GM19328 (cell line): ENCODE measurements around the gene TGFBR3L.
"Not testable (repeated sequence)": the region's sequence is repeated elsewhere in the genome, so short reads cannot be mapped to it uniquely, and the experiment has no call there.

ENCODE experiments used
- ATAC-seq: cut with Tn5 transposase; IDR thresholded peaks from one replicate; pipeline ENCODE4 v1.9.1; 2021; ENCODE audit warnings: mild to moderate bottlenecking, moderate library complexity; ENCODE audit not compliant: unreplicated experiment

TGFBR3L gene

DNA sequence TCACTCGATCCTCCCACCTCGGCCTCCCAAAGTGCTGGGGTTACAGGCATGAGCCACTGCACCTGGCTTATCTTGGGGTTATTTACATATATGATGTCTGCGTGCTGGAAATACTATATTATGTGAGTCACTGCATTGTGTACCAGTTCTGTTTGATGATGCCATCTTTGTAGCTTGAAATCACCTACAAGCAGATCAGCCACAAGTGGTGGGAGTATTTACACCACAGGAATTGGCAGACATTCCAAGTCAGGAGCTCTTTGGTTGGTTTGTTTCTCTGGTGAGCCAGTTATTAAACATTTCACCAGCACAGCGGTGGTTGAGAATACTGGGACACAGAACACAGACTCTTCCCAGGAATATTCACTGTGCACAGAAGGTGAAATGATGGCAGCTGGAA lies 33.3 kb downstream of the TGFBR3L start:
- no peak for ATAC-seq

DNA sequence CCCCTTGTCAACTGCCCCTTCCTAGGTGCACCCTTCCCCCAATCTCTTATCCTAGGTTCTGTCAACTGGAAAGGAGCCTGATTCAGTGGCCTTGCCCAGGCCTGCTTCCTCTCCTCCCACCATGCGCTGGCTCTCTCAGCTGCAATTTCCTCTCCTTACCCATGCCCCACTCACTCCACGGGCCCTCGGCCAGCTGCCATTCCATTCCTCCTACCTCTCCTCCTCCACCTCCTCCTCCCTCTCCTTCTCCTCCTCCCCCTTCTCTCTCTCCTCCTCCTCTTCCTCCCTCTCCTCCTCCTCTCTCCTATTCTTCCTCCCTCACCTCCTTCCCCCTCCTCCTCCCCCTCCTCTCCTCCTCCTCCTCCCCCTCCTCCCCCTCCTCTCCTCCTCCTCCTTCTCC lies 38.4 kb downstream of the TGFBR3L start:
- no peak for ATAC-seq

DNA sequence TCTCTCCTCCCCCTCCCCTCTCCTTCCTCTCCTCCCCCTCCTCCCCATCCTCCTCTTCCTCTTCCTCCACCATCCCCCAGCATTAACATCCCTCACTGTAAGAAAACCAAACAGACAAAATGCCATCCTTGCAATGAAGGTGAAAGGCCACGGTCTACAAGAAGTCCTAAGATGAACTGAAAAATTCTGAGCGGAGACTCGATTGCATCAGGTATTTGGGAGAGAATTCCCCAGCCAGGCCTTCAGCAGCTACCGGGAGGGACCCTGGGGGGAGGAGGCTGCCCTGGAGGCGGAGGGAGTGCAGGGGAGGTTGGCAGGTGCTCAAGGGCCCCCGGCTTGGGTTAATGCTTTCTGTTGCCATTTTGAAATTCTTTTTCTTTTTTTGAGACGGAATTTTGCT lies 38.9 kb downstream of the TGFBR3L start:
- no peak for ATAC-seq

DNA sequence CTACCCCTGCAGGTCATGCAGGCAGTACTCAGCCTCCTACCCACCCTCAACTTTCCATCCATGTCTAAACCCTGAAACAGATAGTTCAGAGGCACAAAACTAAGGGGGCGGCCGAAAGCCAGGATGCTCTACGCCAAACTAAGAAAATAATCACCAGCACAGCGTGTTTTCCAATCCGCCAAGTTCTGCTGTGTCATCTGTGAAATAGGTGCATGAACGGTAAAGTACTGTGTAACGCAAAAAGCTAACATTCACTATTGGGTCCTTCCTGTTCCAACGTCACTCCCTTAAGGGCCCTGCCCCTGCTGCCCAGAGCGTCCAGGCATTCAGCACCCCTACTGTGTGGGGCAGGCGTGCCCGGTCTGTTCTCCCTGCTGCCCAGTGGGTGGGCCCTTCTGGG lies 41.1 kb downstream of the TGFBR3L start:
- ATAC-seq, result no peak

DNA sequence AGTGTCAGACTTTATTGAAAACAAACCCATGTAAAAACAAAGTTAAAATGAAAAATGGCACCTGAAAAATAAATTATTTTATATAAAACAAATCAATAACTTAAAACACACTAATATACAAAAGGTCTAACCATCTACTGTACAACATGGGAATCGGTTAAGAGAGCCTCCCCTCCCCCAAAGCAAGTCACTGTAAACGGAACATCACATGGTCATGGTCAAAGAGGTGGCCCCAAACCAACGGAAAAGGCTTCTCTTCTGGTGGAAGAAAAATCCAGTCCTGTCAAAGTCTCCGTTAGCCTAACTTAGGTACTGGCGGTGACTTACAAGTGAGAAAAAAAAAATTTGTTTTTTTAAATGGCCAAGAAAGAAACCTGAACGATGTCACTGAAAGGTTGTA lies 44.6 kb downstream of the TGFBR3L start:
- ATAC-seq, result no peak

DNA sequence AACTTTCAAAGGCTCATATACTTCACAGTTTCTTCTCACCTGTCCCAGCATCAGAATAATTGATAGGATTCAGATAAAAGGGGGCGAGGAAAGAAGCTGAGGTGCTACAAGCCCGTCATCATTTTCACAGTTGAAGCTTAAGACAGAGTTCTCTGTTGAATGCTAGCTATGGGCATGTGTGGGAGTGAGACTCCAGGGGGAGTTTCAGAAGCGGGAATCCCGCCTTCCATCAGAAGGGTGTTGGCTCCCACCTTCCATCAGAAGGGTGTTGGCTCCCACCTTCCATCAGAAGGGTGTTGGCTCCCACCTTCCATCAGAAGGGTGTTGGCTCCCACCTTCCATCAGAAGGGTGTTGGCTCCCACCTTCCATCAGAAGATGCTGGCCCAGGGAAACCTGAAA lies 46.5 kb downstream of the TGFBR3L start:
- not testable (repeated sequence) for ATAC-seq

DNA sequence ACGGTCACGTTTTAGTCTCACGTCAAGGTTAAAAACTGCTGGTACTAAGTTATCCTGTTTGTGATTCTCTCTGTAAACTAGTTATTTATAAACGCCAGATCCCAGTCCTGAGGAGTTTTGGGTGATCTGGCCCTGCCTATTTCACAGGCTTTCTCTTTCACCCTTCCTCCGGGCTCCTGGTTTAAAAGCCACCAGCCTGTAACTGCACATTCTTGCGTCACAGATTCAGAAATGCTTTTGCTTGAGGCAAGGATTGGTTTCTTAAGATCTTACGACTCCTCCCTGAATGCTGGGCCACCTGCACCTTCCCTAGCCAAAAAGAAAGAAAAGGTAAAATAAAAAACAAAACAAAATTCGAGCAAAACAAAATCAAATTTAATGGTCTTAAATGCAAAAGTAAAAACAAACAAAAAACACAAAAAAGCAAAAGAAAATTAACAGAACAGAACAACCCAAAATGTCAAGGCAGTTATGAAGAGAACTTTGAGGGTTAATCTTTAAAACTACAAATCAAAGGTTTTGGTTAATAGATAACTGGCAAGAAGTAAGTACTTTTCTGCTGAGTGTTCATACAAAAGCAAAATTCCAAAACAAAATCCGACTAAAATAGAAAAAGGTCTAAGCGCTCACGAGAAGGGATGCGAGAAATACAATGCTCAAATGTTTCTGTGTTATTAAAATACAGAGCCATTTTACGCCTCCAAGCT lies 47.4 kb downstream of the TGFBR3L start:
- ATAC-seq, result no peak

DNA sequence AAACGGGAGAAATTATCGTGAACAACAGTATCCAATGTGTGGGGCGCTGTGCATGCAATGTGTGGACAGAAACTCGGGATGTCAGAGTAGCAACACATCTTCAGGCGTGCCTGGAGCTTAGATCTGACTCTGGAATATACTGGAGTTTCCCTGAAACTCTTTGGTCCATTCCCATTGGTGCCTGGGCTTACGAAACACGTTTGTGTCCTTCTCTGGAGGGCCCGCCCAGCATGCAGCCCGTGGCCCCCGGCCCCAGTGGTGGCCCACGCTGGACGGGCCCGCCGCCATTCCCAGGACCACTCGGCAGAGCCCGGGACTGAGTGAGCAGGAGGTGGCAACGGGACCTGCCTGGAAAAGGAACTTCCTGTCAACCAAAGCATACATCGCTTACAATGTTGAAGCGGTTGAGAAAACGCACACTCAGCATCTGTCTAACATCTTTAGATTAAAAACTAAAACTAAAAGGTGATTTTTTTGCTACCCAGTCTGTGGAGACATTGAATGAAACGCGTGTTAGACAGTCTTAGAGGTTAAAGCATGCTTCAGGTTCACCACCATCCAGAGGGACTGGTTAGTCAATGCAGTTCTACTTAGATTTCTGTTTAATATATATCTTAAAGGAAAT lies 48.1 kb downstream of the TGFBR3L start:
- no peak for ATAC-seq

DNA sequence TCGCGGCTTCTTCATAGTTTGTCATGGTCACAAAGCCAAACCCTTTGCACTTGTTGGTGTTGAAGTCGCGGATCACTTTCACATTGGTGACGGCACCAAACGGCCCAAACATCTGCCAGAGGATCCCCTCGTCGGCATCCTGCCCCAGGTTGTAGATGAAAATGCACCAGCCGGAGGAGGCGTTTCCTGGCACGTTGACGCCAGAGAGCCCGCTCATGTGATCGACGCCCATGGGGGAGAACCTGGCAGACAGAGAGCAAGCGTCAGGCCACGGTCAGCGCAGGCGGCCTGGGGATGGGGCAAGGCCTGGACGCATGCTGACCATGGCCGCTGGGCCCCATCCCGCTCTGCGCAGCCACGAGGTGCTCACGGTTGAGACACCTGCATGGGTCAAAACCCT lies 48.9 kb downstream of the TGFBR3L start:
- ATAC-seq, result no peak

DNA sequence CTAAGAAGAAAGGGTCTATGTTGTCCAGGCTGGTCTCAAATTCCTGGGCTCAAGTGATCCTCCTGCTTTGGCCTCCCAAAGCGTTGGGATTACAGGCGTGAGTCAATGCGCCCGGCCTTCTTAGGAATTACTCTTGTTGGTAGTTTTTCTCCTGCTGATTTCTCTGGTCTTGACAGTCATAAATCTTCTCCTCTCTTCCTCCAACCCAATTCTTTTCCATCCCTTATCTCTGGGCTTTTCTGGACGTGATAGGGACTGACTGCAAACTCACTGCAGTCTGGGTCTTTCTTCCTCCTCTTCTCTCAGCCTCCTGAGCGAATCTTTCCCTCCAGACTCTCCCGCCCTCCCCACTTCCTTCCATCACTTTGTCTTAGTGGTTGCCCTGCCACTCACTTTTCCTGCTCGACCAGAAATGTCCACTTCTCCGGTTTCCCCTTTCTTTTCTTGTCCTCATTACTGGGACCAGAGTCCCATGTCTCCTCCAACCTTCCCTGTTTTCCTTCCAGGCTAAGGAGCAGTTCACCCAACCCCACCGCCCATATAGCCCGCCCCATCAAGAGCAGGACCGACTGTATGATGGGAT lies 50.7 kb downstream of the TGFBR3L start:
- no peak for ATAC-seq

DNA sequence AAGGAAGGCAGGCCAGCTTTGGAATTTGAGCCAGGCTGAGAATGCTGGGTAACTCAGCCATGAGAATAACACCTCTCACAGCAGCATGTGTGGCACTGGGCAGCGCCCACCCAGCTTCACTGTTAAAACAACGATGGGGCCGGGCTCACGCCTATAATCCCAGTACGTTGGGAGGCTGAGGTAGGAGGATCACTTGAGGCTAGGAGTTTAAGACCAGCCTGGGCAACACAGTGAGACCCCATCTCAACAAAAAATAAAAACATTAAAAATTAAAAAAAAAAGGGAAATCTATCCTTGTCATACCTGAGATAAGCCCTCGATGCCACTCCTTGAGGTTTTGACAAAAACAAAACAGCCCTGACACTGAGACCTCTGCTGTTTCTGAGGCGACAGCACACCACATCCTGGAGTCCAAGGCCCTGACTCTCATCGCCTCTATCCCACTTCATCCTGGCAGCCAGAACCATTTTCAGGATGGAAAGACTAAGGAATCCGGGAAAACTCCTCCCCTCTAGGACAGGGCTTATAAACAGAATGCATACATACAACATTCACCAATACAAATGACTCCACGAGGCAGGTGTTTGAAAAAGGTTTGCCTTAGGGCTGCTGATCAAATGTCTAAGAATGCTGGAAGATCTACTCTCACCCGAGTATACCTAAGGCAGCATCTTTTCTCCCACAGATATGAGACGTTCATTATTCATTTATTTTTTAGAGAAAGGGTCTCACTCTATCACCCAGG lies 51.5 kb downstream of the TGFBR3L start:
- no peak for ATAC-seq

DNA sequence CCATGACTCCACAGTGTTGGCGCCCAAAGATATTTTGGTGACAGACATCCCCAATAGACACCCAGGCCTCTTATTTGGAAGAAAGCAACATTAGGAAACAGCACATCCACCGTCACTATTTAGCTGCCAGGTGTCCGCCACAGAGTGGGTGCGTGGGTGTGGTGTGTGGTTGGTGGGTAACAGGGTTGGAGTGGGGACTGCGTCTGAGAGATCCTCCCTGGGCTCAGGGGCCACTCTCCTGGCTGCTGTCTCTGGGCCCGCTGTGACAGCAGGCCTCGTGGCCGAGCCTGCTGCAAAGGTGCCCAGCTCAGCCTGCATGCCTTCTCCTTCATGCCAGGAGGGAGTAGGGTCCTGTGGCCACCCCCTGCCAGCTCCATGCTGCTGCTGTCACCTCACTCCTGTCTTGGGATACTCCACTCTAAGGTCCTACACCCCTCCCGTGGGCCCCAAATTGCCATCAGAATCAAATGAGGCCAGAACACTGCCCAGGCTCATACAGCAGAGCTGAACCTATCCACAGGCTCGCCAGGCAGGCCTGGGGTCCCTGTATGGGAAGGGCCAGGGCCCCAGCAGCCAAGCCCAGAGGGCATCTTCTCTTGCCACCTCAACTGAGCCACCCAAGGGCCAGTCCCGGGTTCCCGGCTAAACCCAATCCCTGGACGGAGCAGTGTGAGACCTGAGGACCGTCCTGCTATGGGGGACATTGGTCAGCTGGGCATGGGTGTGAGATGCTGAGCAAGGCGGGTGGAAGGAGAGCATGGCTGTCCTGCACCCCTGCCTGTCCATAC lies 53.6 kb downstream of the TGFBR3L start:
- no peak for ATAC-seq
